K562 (cell line): ENCODE measurements around the gene SEC61A1. TPM values are rescaled to one million over a fixed set of nuclear protein-coding genes. Genes with fewer than 3 reads are reported as not detected.

Experiments used
- ATAC-seq: fragments of 200-7000 bp; cut with Tn5 transposase; 3 replicates; pipeline ENCODE4 v1.9.1; 2020; ENCODE audit warnings: moderate library complexity
- BruUV-seq: library from RNA; stranded (reverse); fragments of 400-500 nt; replicated peaks from 2 replicates; lab custom pipeline; 2021; lab: Mats Ljungman, UMichigan
- CTCF ChIA-PET: fragments of 300-600 bp; formaldehyde crosslinking; extraction: SDS; loops from one replicate; lab custom pipeline; 2021; ENCODE audit warnings: low intra/inter-chr PET ratio; lab: Yijun Ruan, JAX
- POLR2A ChIA-PET: fragments of 300-600, 350-650 bp; sonication (Branson Sonifier 250); formaldehyde crosslinking; extraction: SDS; loops from one replicate; lab custom pipeline; 2021; ENCODE audit warnings: antibody characterized with exemption, inconsistent platforms; lab: Yijun Ruan, JAX
- DNase-seq, 4 experiments: peaks; one replicate each; pipeline versions ENCODE4 v3.0.0 to v3.0.0-alpha.2; 2011 to 2018; ENCODE audit warnings: low spot score in 3 of 4, mixed read lengths in 3 of 4; ENCODE audit errors: extremely low read depth in 1 of 4
- FAIRE-seq: peaks from 2 replicates; lab custom pipeline; 2011; peaks lifted over from hg19 to GRCh38; lab: Jason Lieb, UNC
- H2AFZ ChIP-seq: 2 replicates; pipeline ENCODE4 v1.6.0; 2011; ENCODE audit warnings: low read depth, low read length, control low read depth, inconsistent platforms
- H3K27ac ChIP-seq: fragments of 200-600 bp; 3 replicates; pipeline ENCODE4 v1.8.0; 2011; ENCODE audit warnings: low read depth, mild to moderate bottlenecking, control low read depth, inconsistent platforms, low read length, moderate library complexity, mixed read lengths; ENCODE audit errors: extremely low read depth
- H3K27me3 ChIP-seq, 2 experiments: fragments of 300-600 bp in 1 of 2; 2 replicates in 1 of 2; 3 replicates in 1 of 2; pipeline versions ENCODE4 v1.6.0 to v1.8.0; 2011; ENCODE audit warnings: inconsistent platforms in 2 of 2, low read length in 2 of 2, mild to moderate bottlenecking in 1 of 2, mixed read lengths in 1 of 2, moderate library complexity in 1 of 2; ENCODE audit not compliant: control insufficient read depth in 2 of 2, insufficient read depth in 2 of 2
- H3K36me3 ChIP-seq: fragments of 300-600 bp; 3 replicates; pipeline ENCODE4 v1.8.0; 2011; ENCODE audit warnings: mild to moderate bottlenecking, low read length, inconsistent platforms; ENCODE audit not compliant: control insufficient read depth, insufficient read depth
- H3K4me1 ChIP-seq, 2 experiments: fragments of 200-600 bp in 1 of 2; replicated peaks in 1 of 2; 2 replicates in 1 of 2; 3 replicates in 1 of 2; pipeline versions ENCODE4 v1.5.1 to v1.8.0; 2011; ENCODE audit warnings: inconsistent platforms in 2 of 2, low read length in 2 of 2, mild to moderate bottlenecking in 1 of 2, mixed read lengths in 1 of 2, moderate library complexity in 1 of 2; ENCODE audit not compliant: control insufficient read depth in 2 of 2, insufficient read depth in 2 of 2
- H3K4me2 ChIP-seq: 2 replicates; pipeline ENCODE4 v1.6.1; 2011; ENCODE audit warnings: low read length, control low read depth, inconsistent platforms, mixed read lengths; ENCODE audit not compliant: insufficient read depth
- H3K4me3 ChIP-seq: fragments of 200-600 bp; sonication (generic), shearing (Covaris generic); 2 replicates; pipeline ENCODE4 v1.5.1; 2016; ENCODE audit warnings: control low read depth, inconsistent platforms
- H3K79me2 ChIP-seq: fragments of 200-600 bp; 3 replicates; pipeline ENCODE4 v1.8.0; 2011; ENCODE audit warnings: low read length, inconsistent platforms; ENCODE audit not compliant: control insufficient read depth, insufficient read depth
- H3K9ac ChIP-seq, 2 experiments: 2 replicates each; pipeline versions ENCODE4 v1.6.0 to v1.6.1; 2011; ENCODE audit warnings: low read depth in 2 of 2, low read length in 2 of 2, control low read depth in 1 of 2, inconsistent platforms in 1 of 2, mild to moderate bottlenecking in 1 of 2, mixed read lengths in 1 of 2; ENCODE audit not compliant: insufficient read depth in 1 of 2
- H3K9me1 ChIP-seq: one replicate; pipeline ENCODE4 v1.6.0; 2011; ENCODE audit warnings: inconsistent platforms, mild to moderate bottlenecking, low read length, moderate library complexity; ENCODE audit not compliant: control insufficient read depth, insufficient read depth
- H3K9me3 ChIP-seq: replicated peaks from 2 replicates; pipeline ENCODE4 v1.5.1; 2011; ENCODE audit warnings: low read depth, low read length, inconsistent platforms; ENCODE audit not compliant: control insufficient read depth, insufficient read depth
- H4K20me1 ChIP-seq: replicated peaks from 2 replicates; pipeline ENCODE4 v1.6.1; 2011; ENCODE audit warnings: low read length, inconsistent platforms, mixed read lengths; ENCODE audit not compliant: control insufficient read depth, insufficient read depth
- KLF1 ChIP-seq: fragments of 450-650 bp; IDR thresholded peaks from 2 replicates; pipeline ENCODE4 v1.6.1; 2016; ENCODE audit warnings: missing genetic modification characterization, missing compliant biosample characterization
- RAD21 ChIP-seq, 2 experiments: fragments of 250-450 bp in 1 of 2; fragments of 450-650 bp in 1 of 2; sonication (Bioruptor Pico) in 1 of 2; formaldehyde crosslinking in 1 of 2; IDR thresholded peaks in 1 of 2; conservative IDR thresholded peaks in 1 of 2; 2 replicates each; pipeline versions ENCODE4 v1.4.0 to v1.8.0; 2020 to 2022; ENCODE audit warnings: mild to moderate bottlenecking in 2 of 2, moderate library complexity in 1 of 2
- SMAD4 ChIP-seq: fragments of 250-450 bp; sonication (Bioruptor Pico); conservative IDR thresholded peaks from 2 replicates; pipeline ENCODE4 v1.8.0; 2021; ENCODE audit warnings: inconsistent platforms, mild to moderate bottlenecking, moderate library complexity
- SMARCE1 ChIP-seq: fragments of 450-650 bp; IDR thresholded peaks from 2 replicates; pipeline ENCODE4 v1.7.1; 2016; ENCODE audit warnings: mild to moderate bottlenecking
- WGBS: fragments of 100-300 bp; shearing (Covaris generic); methylation state at CpG from one replicate; pipeline ENCODE4 v1.1.6; 2016; ENCODE audit warnings: low coverage, mixed read lengths; ENCODE audit not compliant: insufficient coverage; ENCODE audit errors: missing lambda C conversion rate; 5-methylcytosine and 5-hydroxymethylcytosine counted together
- in situ Hi-C: fragments of 300-500 bp; cut with MboI; formaldehyde crosslinking; loops from 4 replicates; pipeline ENCODE4 v1.15.0; 2018; ENCODE audit warnings: inconsistent platforms, mixed read lengths
- intact Hi-C: fragments of 100-400 bp; cut with micrococcal nuclease; formaldehyde crosslinking; loops from 2 replicates; pipeline ENCODE4 v1.14.2; 2022
- polyA plus RNA-seq, 8 experiments: library from polyadenylated mRNA; depleted of rRNA in 4 of 8; stranded (reverse) in 5 of 8; unstranded in 3 of 8; fragments of >200 nt; fragmentation: Nextera tagmentation in 2 of 8; fragmentation: Illumina TruSeq in 1 of 8; extraction: Ambion mirVana in 2 of 8; extraction: Trizol in 1 of 8; gene quantifications; 2 replicates each; pipeline versions ENCODE4 v1.2.1 to v1.2.3, GENCODE V29; 2011 to 2014; ENCODE audit warnings: inconsistent platforms in 1 of 8, missing spikeins in 1 of 8
- total RNA-seq, 7 experiments: library from RNA; depleted of rRNA in 6 of 7; stranded (reverse); fragments of >200 nt in 6 of 7; fragmentation: Illumina TruSeq in 2 of 7; extraction: Trizol in 2 of 7; gene quantifications; 2 replicates each; pipeline versions ENCODE4 v1.2.1 to v1.2.3, GENCODE V29; 2011 to 2021; ENCODE audit warnings: low replicate concordance in 1 of 7
- TF ChIP-seq, protein P1 (sequence below): sonication (generic); formaldehyde crosslinking; IDR thresholded peaks from 2 replicates; pipeline ENCODE4 v1.8.0; 2022; ENCODE audit warnings: missing genetic modification reagents, mild to moderate bottlenecking, borderline replicate concordance
- TF ChIP-seq, protein P2 (sequence below), 3 experiments: IDR thresholded peaks in 2 of 3; conservative IDR thresholded peaks in 1 of 3; 2 replicates each; pipeline ENCODE4 v1.5.1; 2011 to 2012; ENCODE audit warnings: low read length in 3 of 3, mild to moderate bottlenecking in 3 of 3, control low read depth in 2 of 3, improper control_type of control experiment in 1 of 3, inconsistent platforms in 1 of 3, low read depth in 1 of 3, mixed read lengths in 1 of 3, moderate library complexity in 1 of 3; ENCODE audit not compliant: insufficient read depth in 2 of 3

The SEC61A1 gene
- total and polyA plus RNA-seq, 9 of the 15 experiments (the other 6 are each of a cell fraction or from before 2014, with no cell fraction given) = 1.9 to 140 (median 79.1) TPM

DNA sequence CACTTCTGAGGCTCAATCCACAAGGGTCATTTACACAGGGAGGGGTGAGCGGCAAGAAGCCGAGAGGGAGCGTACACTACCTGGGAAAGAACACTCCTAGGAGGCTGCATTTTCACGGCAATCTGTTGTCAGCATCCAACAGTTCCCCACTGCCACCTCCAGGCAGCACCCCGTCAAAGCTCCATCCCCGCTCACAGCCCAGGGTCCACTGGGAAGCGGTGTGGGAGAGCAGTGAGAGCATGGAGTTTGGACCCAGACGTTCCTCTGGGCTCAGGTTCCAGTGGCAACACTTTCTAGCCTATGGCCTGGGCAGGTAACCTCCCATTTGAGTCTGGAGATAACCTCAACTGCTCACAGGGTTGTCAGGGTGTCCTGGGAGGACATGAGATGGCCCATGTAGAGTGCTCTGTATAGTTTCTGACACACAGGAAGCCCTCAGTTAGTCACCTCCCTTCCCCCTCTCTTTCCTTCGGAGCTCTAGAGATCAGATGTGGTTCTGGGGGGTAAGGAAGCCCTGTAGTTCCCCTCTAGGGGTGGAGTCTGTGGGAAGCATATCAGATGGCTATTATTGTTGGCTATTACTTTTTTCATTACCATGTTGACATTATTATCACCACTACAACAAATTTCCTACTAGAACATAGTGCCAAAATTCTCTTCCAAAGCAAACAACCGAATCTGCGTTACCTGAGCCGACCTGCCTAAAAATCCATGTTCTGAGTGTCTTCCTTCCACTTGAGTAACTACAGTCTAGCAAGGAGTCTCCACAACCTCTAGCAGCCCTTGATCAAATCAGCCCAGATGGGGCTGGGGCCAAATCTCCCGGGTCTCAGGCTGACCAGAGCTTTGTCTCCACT is 42.3 kb downstream of the SEC61A1 start:
- Histone ChIP-seq H3K27me3 (no peaks in the 10 kb centered on the region), H3K9ac (peak overlapping the region in 1 of 2 experiments; percentile 18; a peak in 1 of 4 replicates), H3K27ac (no peak overlapping the region), H3K4me2 (no peak overlapping the region), H3K4me1 (no peaks in the 10 kb centered on the region), H3K9me1 (no peaks in the 10 kb centered on the region), H4K20me1 (no peaks in the 10 kb centered on the region), H3K79me2 (peaks cover 24% of the 10 kb centered on the region), H3K36me3 (peaks cover 88% of the 10 kb centered on the region), H3K4me3 (no peak overlapping the region), H3K9me3 (no peaks in the 10 kb centered on the region; the same call in 1 of the 2 replicates), H2AFZ (no peak overlapping the region)
- no peak for DNase-seq
- no peak for FAIRE-seq
- intact Hi-C loops = loop anchor here (2.0 kb wide), 1 partner anchor 38 kb away; no protein-coding TSS in a partner anchor
- WGBS = 80% methylated on average over 10 of the region's 13 CpGs
- BruUV-seq = no TSS peak
- no peak for ATAC-seq
- TF ChIP-seq, protein P1, sequence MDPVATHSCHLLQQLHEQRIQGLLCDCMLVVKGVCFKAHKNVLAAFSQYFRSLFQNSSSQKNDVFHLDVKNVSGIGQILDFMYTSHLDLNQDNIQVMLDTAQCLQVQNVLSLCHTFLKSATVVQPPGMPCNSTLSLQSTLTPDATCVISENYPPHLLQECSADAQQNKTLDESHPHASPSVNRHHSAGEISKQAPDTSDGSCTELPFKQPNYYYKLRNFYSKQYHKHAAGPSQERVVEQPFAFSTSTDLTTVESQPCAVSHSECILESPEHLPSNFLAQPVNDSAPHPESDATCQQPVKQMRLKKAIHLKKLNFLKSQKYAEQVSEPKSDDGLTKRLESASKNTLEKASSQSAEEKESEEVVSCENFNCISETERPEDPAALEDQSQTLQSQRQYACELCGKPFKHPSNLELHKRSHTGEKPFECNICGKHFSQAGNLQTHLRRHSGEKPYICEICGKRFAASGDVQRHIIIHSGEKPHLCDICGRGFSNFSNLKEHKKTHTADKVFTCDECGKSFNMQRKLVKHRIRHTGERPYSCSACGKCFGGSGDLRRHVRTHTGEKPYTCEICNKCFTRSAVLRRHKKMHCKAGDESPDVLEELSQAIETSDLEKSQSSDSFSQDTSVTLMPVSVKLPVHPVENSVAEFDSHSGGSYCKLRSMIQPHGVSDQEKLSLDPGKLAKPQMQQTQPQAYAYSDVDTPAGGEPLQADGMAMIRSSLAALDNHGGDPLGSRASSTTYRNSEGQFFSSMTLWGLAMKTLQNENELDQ (CRISPR knock-in tag) = no peak
- TF ChIP-seq SMAD4 (CRISPR knock-in tag) = no peak
- no peak for TF ChIP-seq SMARCE1
- TF ChIP-seq, protein P2, sequence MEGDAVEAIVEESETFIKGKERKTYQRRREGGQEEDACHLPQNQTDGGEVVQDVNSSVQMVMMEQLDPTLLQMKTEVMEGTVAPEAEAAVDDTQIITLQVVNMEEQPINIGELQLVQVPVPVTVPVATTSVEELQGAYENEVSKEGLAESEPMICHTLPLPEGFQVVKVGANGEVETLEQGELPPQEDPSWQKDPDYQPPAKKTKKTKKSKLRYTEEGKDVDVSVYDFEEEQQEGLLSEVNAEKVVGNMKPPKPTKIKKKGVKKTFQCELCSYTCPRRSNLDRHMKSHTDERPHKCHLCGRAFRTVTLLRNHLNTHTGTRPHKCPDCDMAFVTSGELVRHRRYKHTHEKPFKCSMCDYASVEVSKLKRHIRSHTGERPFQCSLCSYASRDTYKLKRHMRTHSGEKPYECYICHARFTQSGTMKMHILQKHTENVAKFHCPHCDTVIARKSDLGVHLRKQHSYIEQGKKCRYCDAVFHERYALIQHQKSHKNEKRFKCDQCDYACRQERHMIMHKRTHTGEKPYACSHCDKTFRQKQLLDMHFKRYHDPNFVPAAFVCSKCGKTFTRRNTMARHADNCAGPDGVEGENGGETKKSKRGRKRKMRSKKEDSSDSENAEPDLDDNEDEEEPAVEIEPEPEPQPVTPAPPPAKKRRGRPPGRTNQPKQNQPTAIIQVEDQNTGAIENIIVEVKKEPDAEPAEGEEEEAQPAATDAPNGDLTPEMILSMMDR (IDR thresholded peaks at IDR 0.05 in 2 of 3, conservative IDR thresholded peaks at IDR 0.05 in 1 of 3; ENCODE audit: insufficient read depth in 2 of 3, low read depth in 1 of 3, low read length in 3 of 3) = peak in 1 of 3 experiments; percentile 36; a peak in 2 of 6 replicates
- TF ChIP-seq RAD21 (CRISPR knock-in tag; conservative IDR thresholded peaks at IDR 0.05 in 1 of 2, IDR thresholded peaks at IDR 0.05 in 1 of 2) = peak; percentile 20 to 53; a peak in 3 of 4 replicates
- no peak for TF ChIP-seq KLF1 (tag)
- ChIA-PET CTCF (interaction anchor here (1.1 to 1.2 kb wide), 2 partner anchors 39 to 227 kb away, joined by 4 read pairs; no protein-coding TSS in a partner anchor), POLR2A (interaction anchor here (0.6 to 1.0 kb wide), 4 partner anchors 10 to 19 kb away, joined by 3 to 4 read pairs (median 3); no protein-coding TSS in a partner anchor)
- in situ Hi-C loops = no loop called here
